MCF 10A (cell line): ENCODE data around the gene PM20D1. TPM values are rescaled to one million over a fixed set of nuclear protein-coding genes. Genes with fewer than 3 reads are reported as not detected.

ENCODE experiments used
- total RNA-seq: library from RNA; stranded (reverse); gene quantifications from 2 replicates; pipeline ENCODE4 v1.2.3, GENCODE V29; 2022

The PM20D1 gene
- total RNA-seq, 1 experiment from 2014 or later, result not detected

Other genes starting within 250 kb of the PM20D1 start
- 101 and 109 TPM in 2 replicates for gene ELK4, start 218.1 kb downstream of the PM20D1 start, total RNA-seq
- gene SLC45A3, start 169.6 kb downstream of the PM20D1 start, total RNA-seq, result 3.1 and 5.3 TPM in 2 replicates
- gene NUCKS1, start 100.0 kb downstream of the PM20D1 start, total RNA-seq, result 605 and 615 TPM in 2 replicates
- 33.6 and 44.8 TPM in 2 replicates for gene RAB29, start 74.7 kb downstream of the PM20D1 start, total RNA-seq
- 48.8 and 49.7 TPM in 2 replicates for gene SLC41A1, start 36.9 kb downstream of the PM20D1 start, total RNA-seq
- gene SLC26A9, start 93.3 kb upstream of the PM20D1 start, total RNA-seq, result not detected in 2 replicates
- gene RAB7B, start 153.3 kb upstream of the PM20D1 start, total RNA-seq, result 1.6 and 3.6 TPM in 2 replicates
- 0.79 and 0.81 TPM in 2 replicates for gene CTSE, start 173.8 kb upstream of the PM20D1 start, total RNA-seq
- gene RHEX, start 203.0 kb upstream of the PM20D1 start, total RNA-seq, result not detected in 2 replicates